A673 (cell line): ENCODE measurements around the gene DAB2IP. TPM values are rescaled to one million over a fixed set of nuclear protein-coding genes. Genes with fewer than 3 reads are reported as not detected.

Experiments
- BruUV-seq: library from RNA; stranded (reverse); fragments of 400-500 nt; replicated peaks from 2 replicates; lab custom pipeline; 2021; lab: Mats Ljungman, UMichigan
- CTCF ChIA-PET: fragments of 300-600 bp; sonication (Branson Sonifier 250); formaldehyde crosslinking; loops from one replicate; lab custom pipeline; 2022; ENCODE audit warnings: antibody characterized with exemption; lab: Charles Lee
- POLR2A ChIA-PET: fragments of 300-600 bp; sonication (Branson Sonifier 250); formaldehyde crosslinking; loops from one replicate; lab custom pipeline; 2022; ENCODE audit warnings: antibody characterized with exemption; ENCODE audit not compliant: low non-redundant PET; lab: Charles Lee
- DNase-seq: peaks from one replicate; pipeline ENCODE4 v3.0.0-alpha.2; 2015; ENCODE audit warnings: low spot score
- H3K27ac ChIP-seq: fragments of 200-600 bp; sonication (generic); 2 replicates; pipeline ENCODE4 v1.5.1; 2016; ENCODE audit warnings: mixed run types, low read depth, mild to moderate bottlenecking, mixed read lengths, antibody characterized with exemption, low read length; ENCODE audit not compliant: poor library complexity, severe bottlenecking
- H3K27me3 ChIP-seq: fragments of 200-600 bp; sonication (generic); replicated peaks from 2 replicates; pipeline ENCODE4 v1.6.1; 2017; ENCODE audit warnings: mixed run types, low read depth, mild to moderate bottlenecking, mixed read lengths, antibody characterized with exemption, low read length; ENCODE audit not compliant: insufficient read depth, poor library complexity
- H3K36me3 ChIP-seq: fragments of 200-600 bp; sonication (generic); 2 replicates; pipeline ENCODE4 v1.6.1; 2016; ENCODE audit warnings: mixed run types, mild to moderate bottlenecking, mixed read lengths, antibody characterized with exemption, low read length; ENCODE audit not compliant: insufficient read depth, poor library complexity, severe bottlenecking
- H3K4me1 ChIP-seq: fragments of 200-600 bp; sonication (generic); 2 replicates; pipeline ENCODE4 v1.6.1; 2017; ENCODE audit warnings: mixed run types, mild to moderate bottlenecking, mixed read lengths, antibody characterized with exemption, low read length; ENCODE audit not compliant: insufficient read depth, poor library complexity, severe bottlenecking
- H3K4me3 ChIP-seq: fragments of 200-600 bp; sonication (generic); 2 replicates; pipeline ENCODE4 v1.5.1; 2016; ENCODE audit warnings: low read depth, mixed run types, mild to moderate bottlenecking, mixed read lengths, low read length; ENCODE audit not compliant: poor library complexity, severe bottlenecking
- H3K9me3 ChIP-seq: fragments of 200-600 bp; sonication (generic); 2 replicates; pipeline ENCODE4 v1.6.1; 2016; ENCODE audit warnings: mixed run types, low read depth, mild to moderate bottlenecking, mixed read lengths, antibody characterized with exemption, low read length; ENCODE audit not compliant: poor library complexity, severe bottlenecking
- CTCF ChIP-seq: fragments of 300-800, 200-600 bp; sonication (generic); conservative IDR thresholded peaks from 2 replicates; pipeline ENCODE4 v1.5.1; 2017; ENCODE audit warnings: low read depth, mild to moderate bottlenecking, antibody characterized with exemption, low read length, moderate library complexity, mixed read lengths
- EZH2 ChIP-seq: fragments of 200-600 bp; sonication (generic); IDR thresholded peaks from 2 replicates; pipeline ENCODE4 v1.6.1; 2017; ENCODE audit warnings: borderline replicate concordance, low read depth, mild to moderate bottlenecking, mixed read lengths, antibody characterized with exemption, low read length; ENCODE audit not compliant: poor library complexity, severe bottlenecking
- intact Hi-C: fragments of 100-400 bp; cut with micrococcal nuclease; formaldehyde crosslinking; loops from one replicate; pipeline ENCODE4 v1.10.0; 2022; ENCODE audit not compliant: unreplicated experiment
- total RNA-seq: library from RNA; stranded (reverse); gene quantifications from 2 replicates; pipeline ENCODE4 v1.2.3, GENCODE V29; 2021

The DAB2IP gene
- total RNA-seq, 1 experiment from 2014 or later, result 34.5 TPM

- no TSS peak for BruUV-seq
- intact Hi-C loops, result no loop called here
- no peak for DNase-seq
- H3K4me1 ChIP-seq, result no peaks in the 10 kb centered on the region
- ChIA-PET POLR2A (no interaction called here), CTCF (no interaction called here)
- no peak overlapping the region for H3K4me3 ChIP-seq
- no peak for TF ChIP-seq EZH2
- TF ChIP-seq CTCF, result no peak
- peaks cover 9% of the 10 kb centered on the region for H3K27me3 ChIP-seq
- no peaks in the 10 kb centered on the region for H3K9me3 ChIP-seq
- H3K36me3 ChIP-seq, result no peaks in the 10 kb centered on the region
- no peak overlapping the region for H3K27ac ChIP-seq
Measured at GRCh38 chr9:121798941-121799340, 147.5 kb downstream of the DAB2IP start.

GRCh38 chr9:121800376-121800775 lies 148.9 kb downstream of the DAB2IP start:
- Histone ChIP-seq H3K27me3 (peaks cover 9% of the 10 kb centered on the region), H3K4me3 (no peak overlapping the region), H3K9me3 (no peaks in the 10 kb centered on the region), H3K27ac (no peak overlapping the region), H3K4me1 (no peaks in the 10 kb centered on the region), H3K36me3 (no peaks in the 10 kb centered on the region)
- DNase-seq, result no peak
- intact Hi-C loops, result no loop called here
- TF ChIP-seq CTCF, result no peak
- no peak for TF ChIP-seq EZH2
- no TSS peak for BruUV-seq
- ChIA-PET POLR2A (no interaction called here), CTCF (no interaction called here)

GRCh38 chr9:121801579-121801978 lies 150.1 kb downstream of the DAB2IP start:
- POLR2A ChIA-PET, result no interaction called here
- Histone ChIP-seq H3K27ac (no peak overlapping the region), H3K36me3 (no peaks in the 10 kb centered on the region), H3K9me3 (no peaks in the 10 kb centered on the region), H3K4me3 (no peak overlapping the region), H3K4me1 (no peaks in the 10 kb centered on the region), H3K27me3 (peaks cover 9% of the 10 kb centered on the region)
- TF ChIP-seq CTCF (no peak), EZH2 (no peak)
- CTCF ChIA-PET, result no interaction called here
- BruUV-seq, result no TSS peak
- DNase-seq, result no peak
- intact Hi-C loops, result no loop called here
